ENCODE results near the gene PDZRN3. TPM values are rescaled to one million over a fixed set of nuclear protein-coding genes. Genes with fewer than 3 reads are reported as not detected.

The PDZRN3 gene
- total and polyA plus RNA-seq, 2 donors (not counting 3 experiments of a cell fraction or from before 2014, with no cell fraction given): not detected

DNA sequence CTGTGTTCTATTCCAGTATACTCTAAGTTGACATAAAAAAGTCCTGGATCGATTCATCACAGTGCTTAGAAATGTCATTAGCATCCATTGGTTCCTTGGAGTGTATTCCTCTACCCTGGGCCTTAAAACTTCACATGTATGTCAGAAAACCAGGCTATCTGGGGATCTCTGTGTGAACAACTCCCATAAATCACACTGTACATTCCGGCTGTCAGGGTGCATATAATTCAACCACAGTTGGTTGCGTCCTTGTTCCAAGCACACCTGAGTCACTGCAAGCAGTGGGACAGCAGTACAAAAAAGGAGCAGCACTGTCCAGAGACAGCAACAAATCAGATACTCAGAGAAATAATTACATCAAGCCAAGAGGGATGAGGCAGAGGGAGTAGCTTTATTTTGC is 52.4 kb downstream of the PDZRN3 start:
- Histone ChIP-seq H3K27ac (ENCODE audit: insufficient read depth, low read depth, low read length) (no peak overlapping the region), H3K9ac (replicated peaks; ENCODE audit: extremely low read depth, insufficient read depth, low read length) (no peak overlapping the region), H2AFZ (ENCODE audit: low read depth, low read length) (no peak overlapping the region), H3K4me3 (replicated peaks in 1 of 3; ENCODE audit: insufficient read depth in 1 of 3, low read depth in 1 of 3, low read length in 3 of 3) (no peak overlapping the region), H3K4me1 (ENCODE audit: control insufficient read depth, extremely low read depth, insufficient read depth, low read length) (no peaks in the 10 kb centered on the region), H3K36me3 (ENCODE audit: control insufficient read depth in 2 of 2, extremely low read depth in 1 of 2, insufficient read depth in 2 of 2, low read length in 2 of 2) (no peaks in the 10 kb centered on the region), H3K9me3 (replicated peaks; ENCODE audit: control insufficient read depth, insufficient read depth, low read length) (no peaks in the 10 kb centered on the region), H3K4me2 (ENCODE audit: insufficient read depth, low read length) (no peak overlapping the region), H3K9me1 (replicated peaks; ENCODE audit: control insufficient read depth, extremely low read depth, insufficient read depth, low read length) (no peaks in the 10 kb centered on the region), H4K20me1 (replicated peaks; ENCODE audit: control insufficient read depth, extremely low read depth, insufficient read depth, low read length) (no peaks in the 10 kb centered on the region), H3K27me3 (ENCODE audit: control insufficient read depth in 2 of 2, insufficient read depth in 2 of 2, low read length in 2 of 2) (no peaks in the 10 kb centered on the region), H3K79me2 (ENCODE audit: control insufficient read depth, insufficient read depth, low read length) (no peaks in the 10 kb centered on the region)
- dilution Hi-C loops (cut with MboI; ENCODE audit: extremely low pct_ligation_motif_present, low sequenced_read_pairs): no loop called here
- no peak for TF ChIP-seq POLR2AphosphoS5 (IDR thresholded peaks at IDR 0.05; ENCODE audit: insufficient read depth, low read depth, low read length)
- no peak for TF ChIP-seq EZH2 (IDR thresholded peaks at IDR 0.05; ENCODE audit: borderline replicate concordance, low read depth, low read length, severe bottlenecking)
- no peak for TF ChIP-seq JUN (IDR thresholded peaks at IDR 0.05; ENCODE audit: borderline replicate concordance, insufficient read depth, insufficient read length, low read depth)
- TF ChIP-seq, protein P1, sequence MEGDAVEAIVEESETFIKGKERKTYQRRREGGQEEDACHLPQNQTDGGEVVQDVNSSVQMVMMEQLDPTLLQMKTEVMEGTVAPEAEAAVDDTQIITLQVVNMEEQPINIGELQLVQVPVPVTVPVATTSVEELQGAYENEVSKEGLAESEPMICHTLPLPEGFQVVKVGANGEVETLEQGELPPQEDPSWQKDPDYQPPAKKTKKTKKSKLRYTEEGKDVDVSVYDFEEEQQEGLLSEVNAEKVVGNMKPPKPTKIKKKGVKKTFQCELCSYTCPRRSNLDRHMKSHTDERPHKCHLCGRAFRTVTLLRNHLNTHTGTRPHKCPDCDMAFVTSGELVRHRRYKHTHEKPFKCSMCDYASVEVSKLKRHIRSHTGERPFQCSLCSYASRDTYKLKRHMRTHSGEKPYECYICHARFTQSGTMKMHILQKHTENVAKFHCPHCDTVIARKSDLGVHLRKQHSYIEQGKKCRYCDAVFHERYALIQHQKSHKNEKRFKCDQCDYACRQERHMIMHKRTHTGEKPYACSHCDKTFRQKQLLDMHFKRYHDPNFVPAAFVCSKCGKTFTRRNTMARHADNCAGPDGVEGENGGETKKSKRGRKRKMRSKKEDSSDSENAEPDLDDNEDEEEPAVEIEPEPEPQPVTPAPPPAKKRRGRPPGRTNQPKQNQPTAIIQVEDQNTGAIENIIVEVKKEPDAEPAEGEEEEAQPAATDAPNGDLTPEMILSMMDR (IDR thresholded peaks at IDR 0.05; ENCODE audit: extremely low read depth in 1 of 2, insufficient read depth in 1 of 2, low read depth in 1 of 2, low read length in 2 of 2): no peak
- TF ChIP-seq MYC (IDR thresholded peaks at IDR 0.05; ENCODE audit: low read depth, low read length): no peak
- TF ChIP-seq GATA2 (IDR thresholded peaks at IDR 0.05; ENCODE audit: insufficient read depth, insufficient read length, low read depth, low read length): no peak
- TF ChIP-seq, protein P2, sequence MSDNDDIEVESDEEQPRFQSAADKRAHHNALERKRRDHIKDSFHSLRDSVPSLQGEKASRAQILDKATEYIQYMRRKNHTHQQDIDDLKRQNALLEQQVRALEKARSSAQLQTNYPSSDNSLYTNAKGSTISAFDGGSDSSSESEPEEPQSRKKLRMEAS (IDR thresholded peaks at IDR 0.05; ENCODE audit: insufficient read depth, insufficient read length): no peak
- TF ChIP-seq POLR2A (IDR thresholded peaks at IDR 0.05; ENCODE audit: low read depth, low read length): no peak
- no peak for TF ChIP-seq FOS (IDR thresholded peaks at IDR 0.05; ENCODE audit: borderline replicate concordance, insufficient read depth, low read length)
- intact Hi-C loops (cut with micrococcal nuclease): no loop called here
- CTCF ChIA-PET: no interaction called here
- FAIRE-seq (no peak), DNase-seq (ENCODE audit: low read depth, low spot score) (no peak)
- BruUV-seq (replicated peaks): no TSS peak
- POLR2A ChIA-PET: no interaction called here
